Islet precursor cell (in vitro differentiated cells): ENCODE measurements around the gene MRTFA.
"Not testable (repeated sequence)": the region's sequence is repeated elsewhere in the genome, so short reads cannot be mapped to it uniquely, and the experiment has no call there.

ENCODE experiments used
- DNase-seq: peaks from one replicate; pipeline ENCODE4 v3.0.0-alpha.2; 2018

The MRTFA gene

DNA sequence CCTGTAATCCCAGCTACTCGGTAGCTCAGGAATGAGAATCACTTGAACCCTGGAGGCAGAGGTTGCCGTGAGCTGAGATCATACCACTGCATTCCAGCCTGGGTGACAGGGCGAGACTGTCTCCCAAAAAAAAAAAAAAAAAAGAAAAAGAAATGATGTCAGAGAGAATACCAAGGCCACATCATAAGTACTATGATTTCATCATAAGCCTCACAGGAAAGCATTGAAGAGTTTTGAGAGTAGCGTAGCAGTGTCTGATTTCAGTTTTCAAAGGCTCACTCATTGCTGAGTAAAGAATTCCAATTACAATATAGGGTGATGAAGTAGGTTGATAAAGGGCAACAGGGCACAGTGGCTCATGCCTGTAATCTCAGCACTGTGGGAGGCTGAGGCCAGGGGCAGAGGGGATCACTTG, 88.8 kb downstream of the MRTFA start:
- DNase-seq = peak; percentile 61

DNA sequence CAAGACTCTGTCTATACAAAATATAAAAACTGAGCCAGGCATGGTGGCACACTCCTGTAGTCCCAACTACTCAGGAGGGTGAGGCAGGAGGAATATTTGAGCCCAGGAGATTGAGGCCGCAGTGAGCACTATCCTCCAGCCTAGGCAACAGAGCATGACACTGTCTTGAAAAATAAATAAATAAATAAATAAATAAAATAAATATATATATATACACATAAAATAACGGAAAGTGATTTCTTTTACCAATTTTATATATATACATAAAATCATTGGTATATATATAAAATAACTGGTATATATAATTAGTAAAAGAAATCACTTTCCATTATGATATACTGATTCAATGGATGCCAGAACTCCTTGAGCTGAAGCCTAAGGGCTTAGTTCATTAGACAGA, 91.8 kb downstream of the MRTFA start:
- DNase-seq = no peak

- DNase-seq = no peak
These were observed 93.5 kb downstream of the MRTFA start for GRCh38 chr22:40542821-40543540.

DNA sequence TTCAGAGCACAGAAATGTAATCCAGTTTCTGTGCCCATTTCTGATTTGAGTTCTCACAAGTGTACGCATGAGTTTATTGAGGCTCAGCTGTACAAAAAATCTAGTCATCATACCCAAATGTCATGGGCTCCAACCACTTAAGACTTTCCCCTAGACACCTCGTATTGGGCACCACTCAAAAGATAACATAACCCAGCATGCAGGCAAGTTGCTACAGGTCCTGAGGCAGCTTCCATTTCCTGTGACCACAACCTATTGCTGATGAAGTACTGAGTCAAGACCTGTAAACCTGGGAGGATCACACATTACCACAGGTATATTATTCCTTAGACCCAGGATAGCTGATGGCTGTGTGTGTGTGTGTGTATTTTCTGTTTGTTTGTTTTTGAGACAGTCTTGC, 95.2 kb downstream of the MRTFA start:
- DNase-seq = no peak

DNA sequence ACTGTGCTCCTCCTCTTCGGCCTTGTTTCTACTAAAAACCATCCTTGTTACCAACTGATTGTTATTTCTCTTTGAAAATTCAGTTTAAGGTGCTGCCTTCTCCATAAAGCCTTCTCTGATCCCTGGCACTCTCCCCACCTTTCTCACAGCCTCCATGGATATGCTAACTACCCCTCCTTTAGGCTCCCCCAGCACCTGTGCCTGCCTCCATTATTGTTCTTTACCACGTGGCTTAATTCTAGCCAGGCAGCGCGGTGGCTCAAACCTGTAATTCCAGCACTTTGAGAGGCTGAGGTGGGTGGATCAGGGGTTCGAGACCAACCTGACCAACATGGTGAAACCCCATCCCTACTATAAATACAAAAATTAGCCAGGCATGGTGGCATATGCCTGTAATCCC, 96.3 kb downstream of the MRTFA start:
- no peak for DNase-seq

GRCh38 chr22:40536149-40536548, 100.4 kb downstream of the MRTFA start:
- not testable (repeated sequence) for DNase-seq

DNA sequence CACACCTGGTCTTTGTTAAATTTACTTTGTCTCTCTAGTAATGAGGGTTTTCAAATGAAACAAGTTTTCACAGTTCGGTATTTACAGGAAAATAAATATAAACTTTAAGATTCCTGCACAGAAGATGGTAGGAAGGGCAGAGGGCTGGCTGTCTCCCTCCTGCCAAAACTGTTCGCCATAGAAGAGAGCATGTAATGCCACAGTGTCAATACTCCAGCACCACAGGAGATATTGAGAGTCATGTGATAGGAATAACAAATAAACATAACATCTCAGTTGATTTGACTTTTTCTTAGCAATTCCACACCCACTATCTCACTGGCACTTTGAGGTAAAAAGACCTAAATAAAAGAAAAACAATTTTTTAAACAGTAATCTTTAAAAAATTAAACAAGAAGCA, 100.9 kb downstream of the MRTFA start:
- no peak for DNase-seq

- no peak for DNase-seq
These were observed 101.4 kb downstream of the MRTFA start for GRCh38 chr22:40535189-40535512.

- peak; percentile 78 for DNase-seq
These were observed 101.9 kb downstream of the MRTFA start for GRCh38 chr22:40534379-40535188.

DNA sequence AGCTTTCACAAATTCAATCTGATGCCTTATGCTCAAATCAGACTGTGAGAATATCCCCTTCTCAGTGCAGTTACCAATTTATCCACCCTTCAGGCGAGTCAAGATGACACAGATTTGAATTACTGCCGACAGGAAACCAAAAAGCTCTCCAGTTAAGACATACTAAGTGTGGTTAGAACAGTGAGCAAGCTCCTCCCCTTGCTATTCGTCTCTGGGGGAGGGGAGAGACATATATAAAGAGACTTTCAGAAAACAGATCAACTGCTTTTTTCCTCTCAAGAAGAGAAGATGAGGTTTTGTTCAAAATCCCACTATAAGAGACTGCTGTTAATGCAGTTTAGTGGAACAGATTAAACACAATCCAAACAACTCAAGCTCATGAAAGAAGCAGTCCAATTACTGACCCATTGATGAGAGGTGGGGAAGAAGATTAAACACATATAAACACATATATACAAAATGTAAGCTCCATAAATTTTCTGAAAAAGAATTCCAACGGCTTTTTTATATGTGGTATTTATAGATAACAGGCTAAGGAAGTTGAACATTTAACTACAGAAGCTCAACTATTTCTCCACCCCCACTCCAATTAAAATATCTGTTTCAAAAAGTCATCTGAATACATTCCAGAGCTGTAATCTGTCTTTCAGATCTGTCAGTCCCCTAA, 102.7 kb downstream of the MRTFA start:
- peak; percentile 72 for DNase-seq

DNA sequence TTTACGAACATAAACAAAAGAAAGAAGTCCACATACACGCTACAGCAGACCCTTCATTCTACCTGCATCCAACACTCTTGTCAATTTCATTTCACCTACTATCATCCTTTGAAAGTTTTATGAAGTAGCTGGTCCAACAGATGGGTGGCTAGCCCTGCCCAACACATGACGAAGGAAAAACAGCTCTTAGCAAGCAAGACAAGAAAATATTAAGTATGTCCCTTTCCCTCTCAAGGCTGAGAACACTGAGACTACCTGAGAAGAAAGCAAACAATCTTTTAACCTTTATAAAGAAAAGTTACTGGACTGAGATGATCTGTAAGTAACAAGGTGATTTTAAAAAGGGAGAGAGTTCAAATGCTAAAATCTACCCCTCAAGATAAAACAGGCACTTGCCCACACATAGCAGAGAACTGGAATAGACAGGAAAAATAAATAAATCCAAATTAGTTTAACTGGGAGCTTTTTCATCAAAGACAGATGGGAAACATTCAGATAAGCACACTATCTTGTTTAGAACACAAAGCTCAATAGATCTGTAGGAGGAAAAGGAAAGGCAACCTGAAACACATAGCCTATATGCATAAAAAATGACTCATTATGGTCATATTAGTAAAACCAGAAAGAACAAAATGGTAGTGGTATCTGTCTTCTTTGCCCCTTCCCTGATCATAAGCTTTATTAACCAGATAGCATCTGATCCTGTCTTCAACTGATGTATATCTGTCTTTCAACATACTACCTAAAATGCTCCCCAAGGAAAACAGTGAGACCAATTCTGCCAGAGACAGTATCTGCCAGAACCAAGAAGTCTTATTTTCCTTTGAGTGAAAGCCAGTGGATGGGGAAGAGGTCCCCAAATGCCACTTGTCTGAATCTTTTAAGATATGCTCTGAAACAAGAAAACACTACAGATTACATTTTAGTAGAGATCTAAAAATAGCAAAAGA, 104.3 kb downstream of the MRTFA start:
- DNase-seq = no peak

- not testable (repeated sequence) for DNase-seq
These were observed 106.1 kb downstream of the MRTFA start for GRCh38 chr22:40530391-40530790.

DNA sequence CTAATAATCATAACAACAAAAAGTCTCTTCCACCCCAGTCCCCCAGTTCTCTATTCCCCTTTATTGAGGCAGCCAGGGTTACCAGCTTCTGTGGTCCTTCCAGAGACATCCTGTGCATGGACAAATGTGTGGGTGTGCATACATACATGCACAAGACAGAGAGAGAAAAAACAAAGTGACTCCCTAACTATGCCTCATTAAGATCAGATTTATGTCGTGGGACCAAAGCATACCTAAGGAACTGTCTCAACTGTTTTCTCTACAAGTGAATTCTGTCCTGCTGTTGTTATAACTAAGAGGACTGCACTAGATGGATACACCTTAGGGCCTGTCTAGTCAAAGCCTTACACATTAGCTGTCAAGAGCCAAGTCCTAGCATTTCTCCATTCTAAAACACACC, 106.7 kb downstream of the MRTFA start:
- no peak for DNase-seq

- DNase-seq = no peak
These were observed 109.6 kb downstream of the MRTFA start for GRCh38 chr22:40526960-40527359.

DNA sequence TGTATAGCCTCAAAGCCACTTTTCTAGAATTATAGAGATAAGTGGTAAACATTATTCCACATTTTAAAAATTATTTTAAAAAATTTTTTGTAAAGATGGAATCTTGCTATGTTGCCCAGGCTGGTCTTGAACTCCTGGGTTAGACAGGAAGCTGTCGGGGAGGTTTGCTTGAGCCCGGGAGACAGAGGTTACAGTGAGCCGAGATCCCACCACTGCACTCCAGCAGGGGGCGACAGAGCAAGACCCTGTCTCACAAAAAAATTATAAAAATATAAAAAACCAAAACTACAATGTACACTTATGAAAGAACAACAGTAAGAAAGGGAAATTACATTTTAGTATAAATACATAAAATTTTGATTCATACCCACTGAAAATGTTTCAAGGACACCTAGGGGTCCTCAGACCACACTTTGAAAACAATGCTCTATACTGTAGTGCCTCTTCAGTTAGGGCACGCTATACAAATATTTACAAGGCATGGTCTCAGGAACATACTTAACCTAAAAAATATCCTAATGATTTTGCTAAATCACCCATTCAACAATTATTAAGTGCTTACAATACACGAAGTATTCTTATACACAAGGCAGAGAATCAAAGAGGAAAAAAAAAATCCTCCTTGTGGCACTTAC, 111.2 kb downstream of the MRTFA start:
- no peak for DNase-seq

GRCh38 chr22:40524392-40525249, 111.9 kb downstream of the MRTFA start:
- no peak for DNase-seq

DNA sequence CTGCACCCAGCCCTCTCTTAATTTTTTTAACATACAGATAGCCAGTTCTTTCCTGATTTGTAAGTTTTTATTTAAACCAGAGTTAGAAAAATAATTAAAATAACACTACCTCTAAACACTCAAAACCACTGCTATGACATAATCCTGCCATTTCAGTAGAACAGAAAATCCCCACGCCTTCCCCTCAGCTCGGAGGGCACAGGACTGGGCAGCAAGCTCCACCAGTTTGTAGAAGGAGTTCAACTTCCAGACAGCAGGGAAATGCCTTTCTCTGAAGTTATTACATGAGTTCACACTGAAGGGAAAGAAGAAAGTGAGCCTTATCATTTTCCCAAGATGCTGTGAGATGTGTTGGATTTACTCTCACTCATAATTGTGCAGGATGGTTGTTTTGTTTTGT, 114.4 kb downstream of the MRTFA start:
- no peak for DNase-seq

- no peak for DNase-seq
These were observed 115.5 kb downstream of the MRTFA start for GRCh38 chr22:40521046-40521445.

DNA sequence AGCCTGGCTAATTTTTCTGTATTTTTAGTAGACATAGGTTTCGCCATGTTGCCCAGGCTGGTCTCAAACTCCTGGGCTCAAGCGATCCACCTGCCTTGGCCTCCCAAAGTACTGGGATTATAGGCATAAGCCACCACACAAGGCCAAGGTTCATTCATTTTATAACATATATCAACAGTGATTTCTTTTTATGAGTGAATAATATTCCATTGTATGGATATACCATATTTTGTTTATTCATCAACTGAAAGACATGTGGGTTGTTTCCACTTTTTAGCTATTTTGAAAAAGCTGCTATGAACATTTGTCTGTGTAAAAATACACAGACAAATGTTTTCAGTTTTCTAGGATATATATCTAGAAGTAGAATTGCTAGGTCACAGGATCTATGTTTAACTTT, 116.0 kb downstream of the MRTFA start:
- no peak for DNase-seq

DNA sequence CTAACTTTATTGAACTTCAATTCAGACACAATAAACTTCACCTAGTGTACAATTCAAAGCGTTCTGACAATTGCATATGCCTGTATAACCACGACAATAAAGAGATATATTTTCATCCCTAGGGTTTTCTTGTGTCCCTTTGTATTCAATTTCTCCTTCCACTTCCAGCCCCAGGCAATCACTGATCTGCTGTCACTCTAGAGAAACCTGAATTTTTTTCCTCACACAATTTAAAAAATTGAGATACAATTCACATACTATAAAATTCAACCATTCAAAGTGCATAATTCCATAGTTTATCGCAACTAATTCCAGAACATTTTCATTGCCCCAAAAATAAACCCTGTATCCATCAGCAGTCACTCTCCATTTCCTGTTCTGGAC, 116.6 kb downstream of the MRTFA start:
- DNase-seq = no peak

GRCh38 chr22:40519284-40519947, 117.1 kb downstream of the MRTFA start:
- DNase-seq = no peak
